ENCODE results near the gene DNAJC12.

DNA sequence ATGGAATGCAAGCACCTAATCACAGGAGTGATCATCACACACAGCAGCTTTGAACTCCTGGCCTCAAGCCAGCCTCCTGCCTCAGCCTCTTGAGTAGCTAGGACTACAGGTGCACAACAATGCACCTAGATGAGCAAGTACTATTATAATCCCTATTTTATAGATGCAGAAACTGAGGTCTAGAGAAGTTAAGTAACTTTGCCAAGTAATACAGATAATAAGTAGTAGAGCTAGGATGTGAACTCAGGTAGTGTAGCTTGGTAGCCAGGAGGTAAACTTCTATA is 33.7 kb downstream of the DNAJC12 start:
- TF ChIP-seq CTCF (IDR thresholded peaks at IDR 0.05 in 8 of 11, conservative IDR thresholded peaks at IDR 0.05 in 3 of 11) (no peak), POLR2AphosphoS5 (IDR thresholded peaks at IDR 0.05) (no peak)

Data from spleen (tissue), 7 donors.